Progenitor cell of endocrine pancreas (in vitro differentiated cells): ENCODE measurements around the gene CEBPZOS. TPM values are rescaled to one million over a fixed set of nuclear protein-coding genes. Genes with fewer than 3 reads are reported as not detected.

Experiments
- DNase-seq: peaks from one replicate; pipeline ENCODE4 v3.0.0; 2021; ENCODE audit warnings: low spot score; ENCODE audit not compliant: unreplicated experiment
- H3K27ac Mint-ChIP-seq: 2 replicates; pipeline ENCODE4 v1.8.0; 2021; ENCODE audit warnings: mild to moderate bottlenecking, moderate library complexity, mixed read lengths
- H3K27me3 Mint-ChIP-seq: 2 replicates; pipeline ENCODE4 v1.8.0; 2021; ENCODE audit warnings: mixed read lengths
- H3K36me3 Mint-ChIP-seq: 2 replicates; pipeline ENCODE4 v1.8.0; 2022; ENCODE audit warnings: mixed read lengths; ENCODE audit not compliant: insufficient read depth
- H3K4me1 Mint-ChIP-seq: 2 replicates; pipeline ENCODE4 v1.8.0; 2021; ENCODE audit warnings: low read depth, mixed read lengths
- H3K4me3 Mint-ChIP-seq: 2 replicates; pipeline ENCODE4 v1.8.0; 2021; ENCODE audit warnings: low read depth, mild to moderate bottlenecking, moderate library complexity, mixed read lengths
- H3K9me3 Mint-ChIP-seq: 2 replicates; pipeline ENCODE4 v1.8.0; 2021; ENCODE audit warnings: low read depth, mixed read lengths
- total RNA-seq: library from RNA; stranded (reverse); gene quantifications from 2 replicates; pipeline ENCODE4 v1.2.1, GENCODE V29; 2021
- TF ChIP-seq, protein P1 (sequence below): fragments of 200-600 bp; sonication (generic); IDR thresholded peaks from one replicate; pipeline ENCODE4 v1.5.0; 2021; ENCODE audit warnings: antibody characterized with exemption, mild to moderate bottlenecking; ENCODE audit not compliant: unreplicated experiment

CEBPZOS gene
- total RNA-seq, 1 donor from 2014 or later = 0.84 TPM

GRCh38 chr2:37181726-37182684 is 14.3 kb upstream of the CEBPZOS start:
- no peak overlapping the region for H3K27ac Mint-ChIP-seq
- no peak for DNase-seq
- H3K27me3 Mint-ChIP-seq = peaks cover 38% of the 10 kb centered on the region
- H3K4me1 Mint-ChIP-seq = peaks cover 2% of the 10 kb centered on the region
- H3K36me3 Mint-ChIP-seq = no peaks in the 10 kb centered on the region
- H3K9me3 Mint-ChIP-seq = no peaks in the 10 kb centered on the region
- H3K4me3 Mint-ChIP-seq = no peak overlapping the region
- TF ChIP-seq, protein P1, sequence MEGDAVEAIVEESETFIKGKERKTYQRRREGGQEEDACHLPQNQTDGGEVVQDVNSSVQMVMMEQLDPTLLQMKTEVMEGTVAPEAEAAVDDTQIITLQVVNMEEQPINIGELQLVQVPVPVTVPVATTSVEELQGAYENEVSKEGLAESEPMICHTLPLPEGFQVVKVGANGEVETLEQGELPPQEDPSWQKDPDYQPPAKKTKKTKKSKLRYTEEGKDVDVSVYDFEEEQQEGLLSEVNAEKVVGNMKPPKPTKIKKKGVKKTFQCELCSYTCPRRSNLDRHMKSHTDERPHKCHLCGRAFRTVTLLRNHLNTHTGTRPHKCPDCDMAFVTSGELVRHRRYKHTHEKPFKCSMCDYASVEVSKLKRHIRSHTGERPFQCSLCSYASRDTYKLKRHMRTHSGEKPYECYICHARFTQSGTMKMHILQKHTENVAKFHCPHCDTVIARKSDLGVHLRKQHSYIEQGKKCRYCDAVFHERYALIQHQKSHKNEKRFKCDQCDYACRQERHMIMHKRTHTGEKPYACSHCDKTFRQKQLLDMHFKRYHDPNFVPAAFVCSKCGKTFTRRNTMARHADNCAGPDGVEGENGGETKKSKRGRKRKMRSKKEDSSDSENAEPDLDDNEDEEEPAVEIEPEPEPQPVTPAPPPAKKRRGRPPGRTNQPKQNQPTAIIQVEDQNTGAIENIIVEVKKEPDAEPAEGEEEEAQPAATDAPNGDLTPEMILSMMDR = no peak

DNA sequence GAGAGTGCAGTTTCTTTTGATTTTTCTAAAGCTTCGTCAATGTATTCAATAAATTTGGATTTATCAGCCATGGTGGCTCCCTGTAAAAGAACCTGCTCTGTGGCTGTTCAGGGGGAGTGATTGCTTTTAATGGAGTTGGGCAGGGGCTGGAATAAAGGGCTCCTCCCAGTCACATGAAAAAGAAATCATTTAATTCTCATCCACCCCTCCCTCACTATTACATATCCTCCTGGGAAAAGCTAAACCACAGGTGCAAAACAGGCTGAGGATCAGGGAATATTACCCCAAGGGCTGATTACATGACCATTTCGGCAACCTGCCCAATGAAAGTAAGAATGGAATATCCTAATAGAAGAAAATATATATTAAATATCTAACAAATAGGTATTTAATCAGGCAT is 7.7 kb upstream of the CEBPZOS start, which contains the start of gene SULT6B1:
TSS of gene SULT6B1 (minus strand) at position 101 of the 400 bp plus-strand sequence. CDS start at position 71, 30 bp downstream.
- no peaks in the 10 kb centered on the region for H3K9me3 Mint-ChIP-seq
- H3K36me3 Mint-ChIP-seq = no peaks in the 10 kb centered on the region
- H3K27me3 Mint-ChIP-seq = peaks cover 12% of the 10 kb centered on the region
- no peak within 1 kb of the TSS for H3K27ac Mint-ChIP-seq
- TF ChIP-seq, protein P1 = no peak
- no peak within 1 kb of the TSS for H3K4me3 Mint-ChIP-seq
- no peak for DNase-seq
- no peaks in the 10 kb centered on the region for H3K4me1 Mint-ChIP-seq

GRCh38 chr2:37189452-37190153 is 6.7 kb upstream of the CEBPZOS start:
- Mint-ChIP-seq H3K4me1 (no peaks in the 10 kb centered on the region), H3K4me3 (no peak overlapping the region), H3K9me3 (no peaks in the 10 kb centered on the region), H3K27me3 (peaks cover 12% of the 10 kb centered on the region), H3K27ac (no peak overlapping the region), H3K36me3 (no peaks in the 10 kb centered on the region)
- TF ChIP-seq, protein P1 = no peak
- no peak for DNase-seq

GRCh38 chr2:37190290-37190689 is 6.0 kb upstream of the CEBPZOS start:
- Mint-ChIP-seq H3K36me3 (no peaks in the 10 kb centered on the region), H3K27me3 (peaks cover 12% of the 10 kb centered on the region), H3K4me3 (no peak overlapping the region), H3K4me1 (no peaks in the 10 kb centered on the region), H3K27ac (no peak overlapping the region), H3K9me3 (no peaks in the 10 kb centered on the region)
- no peak for DNase-seq
- TF ChIP-seq, protein P1 = no peak

- peaks cover 1% of the 10 kb centered on the region for H3K9me3 Mint-ChIP-seq
- no peak for DNase-seq
- no peak overlapping the region for H3K4me3 Mint-ChIP-seq
- H3K27me3 Mint-ChIP-seq = peaks cover 8% of the 10 kb centered on the region
- no peaks in the 10 kb centered on the region for H3K4me1 Mint-ChIP-seq
- TF ChIP-seq, protein P1 = no peak
- H3K27ac Mint-ChIP-seq = no peak overlapping the region
- peaks cover 1% of the 10 kb centered on the region for H3K36me3 Mint-ChIP-seq
These were observed 5.0 kb upstream of the CEBPZOS start for GRCh38 chr2:37191253-37191652.
